Astrocyte of the cerebellum (primary cell): ENCODE data around the gene NPTN.
A peak's percentile ranks its signal among the peaks of the same experiment; 100 is the strongest.

Experiments
- DNase-seq: peaks from one replicate; pipeline ENCODE4 v3.0.0-alpha.2; 2011; ENCODE audit warnings: low read depth
- H3K4me3 ChIP-seq: 2 replicates; pipeline ENCODE4 v1.5.1; 2011; ENCODE audit warnings: mild to moderate bottlenecking, low read depth, low read length, moderate library complexity
- CTCF ChIP-seq: IDR thresholded peaks from 2 replicates; pipeline ENCODE4 v1.5.1; 2012; ENCODE audit warnings: low read length, low read depth, moderate library complexity, mild to moderate bottlenecking; ENCODE audit errors: missing control alignments
- in situ Hi-C: cut with HindIII; loops from 2 replicates; pipeline ENCODE4 v1.10.0; 2017; ENCODE audit warnings: low sequenced_read_pairs

Gene NPTN

DNA sequence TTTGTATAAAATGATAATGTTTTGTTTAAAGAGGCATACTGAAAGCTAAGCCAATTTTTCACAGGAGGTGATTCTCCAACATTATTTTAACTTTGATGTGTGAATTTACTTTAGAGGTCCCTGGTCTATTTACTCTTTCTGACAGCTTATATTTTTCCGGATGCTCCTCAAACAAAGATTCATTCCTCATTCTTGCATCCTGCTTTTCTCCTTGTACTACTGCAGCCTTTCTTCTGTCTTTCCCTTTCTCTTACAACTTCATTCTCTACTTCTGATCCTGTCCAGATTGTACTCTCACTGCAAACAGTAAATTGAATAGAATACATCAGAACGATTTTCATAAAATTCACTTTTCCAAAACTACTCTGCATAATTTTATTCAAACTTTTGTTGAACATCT lies 5.1 kb downstream of the NPTN start:
- no peak overlapping the region for H3K4me3 ChIP-seq
- DNase-seq: no peak
- TF ChIP-seq CTCF: no peak
- in situ Hi-C loops: no loop called here

GRCh38 chr15:73626072-73626471 lies 7.1 kb downstream of the NPTN start:
- TF ChIP-seq CTCF: no peak
- H3K4me3 ChIP-seq: no peak overlapping the region
- in situ Hi-C loops: no loop called here

GRCh38 chr15:73624530-73624929 lies 8.7 kb downstream of the NPTN start:
- no peak overlapping the region for H3K4me3 ChIP-seq
- DNase-seq: no peak
- no peak for TF ChIP-seq CTCF
- in situ Hi-C loops: no loop called here

More at GRCh38 chr15:73626072-73626471, 7.1 kb downstream of the NPTN start:
- no peak for DNase-seq

GRCh38 chr15:73621286-73621826 lies 11.8 kb downstream of the NPTN start:
- H3K4me3 ChIP-seq: no peak overlapping the region
- DNase-seq: no peak
- TF ChIP-seq CTCF: no peak
- in situ Hi-C loops: no loop called here

DNA sequence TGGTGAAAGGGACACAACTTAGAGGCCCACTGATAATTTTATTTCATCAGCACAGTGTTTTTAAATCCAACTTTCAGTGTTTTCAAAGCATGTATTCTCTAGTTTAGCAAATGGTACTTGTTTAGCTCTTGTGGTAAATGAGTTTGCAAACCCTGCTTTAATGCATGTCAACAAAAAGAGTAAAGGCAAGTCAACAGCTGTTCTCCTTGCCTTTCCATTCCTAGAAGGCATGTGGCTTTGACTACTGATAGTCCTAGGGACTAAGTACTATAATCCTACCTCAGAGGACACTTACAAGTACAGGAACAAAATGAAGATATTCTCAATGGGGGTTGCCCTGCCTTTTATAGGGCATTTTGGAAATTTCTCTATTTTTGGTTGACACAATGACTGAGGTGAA lies 13.1 kb downstream of the NPTN start:
- H3K4me3 ChIP-seq: no peak overlapping the region
- TF ChIP-seq CTCF: no peak
- DNase-seq: no peak
- in situ Hi-C loops: no loop called here

- in situ Hi-C loops: no loop called here
- DNase-seq: no peak
- no peak for TF ChIP-seq CTCF
- no peak overlapping the region for H3K4me3 ChIP-seq
Measured at GRCh38 chr15:73617913-73618312, 15.3 kb downstream of the NPTN start.

DNA sequence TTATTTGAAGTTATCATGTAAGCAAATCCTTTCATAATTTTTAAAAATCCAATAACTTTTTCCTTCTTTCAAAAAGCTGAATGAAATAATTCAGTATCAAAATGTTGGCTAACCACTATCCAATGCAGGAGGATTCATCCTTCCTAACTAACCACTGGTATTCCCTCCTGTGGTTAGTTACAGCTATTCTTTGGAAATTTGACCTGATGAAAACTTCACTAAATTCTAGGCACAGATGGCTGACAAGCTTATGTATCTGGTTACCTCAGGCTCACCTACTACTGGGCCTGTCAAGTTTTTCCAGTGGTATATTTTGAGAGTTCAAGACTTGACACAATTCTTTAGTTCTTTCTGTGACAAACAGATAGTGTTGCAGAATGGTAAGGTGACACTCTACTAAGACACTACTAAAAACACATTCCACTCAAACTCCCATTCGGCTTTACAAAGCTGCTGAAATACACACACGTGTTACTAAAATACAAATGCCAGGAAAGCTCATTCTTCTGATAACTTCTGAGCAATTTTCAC lies 15.8 kb downstream of the NPTN start:
- H3K4me3 ChIP-seq: no peak overlapping the region
- in situ Hi-C loops: no loop called here
- peak; percentile 55 for DNase-seq
- TF ChIP-seq CTCF: no peak
